Sigmoid colon (tissue), 7 donors: Measurements from ENCODE around the gene LEMD1. TPM values are rescaled to one million over a fixed set of nuclear protein-coding genes. Genes with fewer than 3 reads are reported as not detected.

Source experiments
- DNase-seq: peaks from one replicate; pipeline ENCODE4 v3.0.0-alpha.2; 2019
- H3K27ac ChIP-seq, 4 donors: fragments of 200-600 bp; sonication (generic); one replicate each; pipeline ENCODE4 v1.5.1; 2016 to 2019; ENCODE audit warnings: mild to moderate bottlenecking in 1 of 4
- H3K27me3 ChIP-seq, 3 donors: fragments of 200-600 bp; sonication (generic); one replicate each; pipeline ENCODE4 v1.5.1; 2019; ENCODE audit warnings: mild to moderate bottlenecking in 1 of 3
- H3K36me3 ChIP-seq, 4 donors: fragments of 200-600 bp; sonication (generic); one replicate each; pipeline ENCODE4 v1.5.1; 2016 to 2019
- H3K4me1 ChIP-seq, 4 donors: fragments of 200-600 bp; sonication (generic); one replicate each; pipeline ENCODE4 v1.5.1; 2017 to 2019
- H3K4me3 ChIP-seq, 4 donors: fragments of 200-600 bp; sonication (generic); one replicate each; pipeline ENCODE4 v1.5.1; 2017 to 2019; ENCODE audit warnings: mild to moderate bottlenecking in 2 of 4, moderate library complexity in 1 of 4
- H3K9me3 ChIP-seq, 4 donors: fragments of 200-600 bp in 3 of 4; sonication (generic) in 3 of 4; one replicate each; pipeline versions ENCODE4 v1.5.1 to v1.6.1; 2013 to 2019
- CTCF ChIP-seq, 4 experiments: fragments of 450-650 bp in 3 of 4; fragments of 200-600 bp in 1 of 4; IDR thresholded peaks; one replicate each; pipeline ENCODE4 v1.5.1; 2016 to 2019; ENCODE audit warnings: antibody characterized with exemption in 4 of 4, mild to moderate bottlenecking in 3 of 4, moderate library complexity in 2 of 4
- EP300 ChIP-seq, 4 donors: sonication (generic); formaldehyde crosslinking; IDR thresholded peaks; one replicate each; pipeline ENCODE4 v1.6.1; 2017; ENCODE audit warnings: antibody characterized with exemption in 4 of 4
- POLR2A ChIP-seq, 2 donors: fragments of 450-650 bp; IDR thresholded peaks; one replicate each; pipeline ENCODE4 v1.6.1; 2016; ENCODE audit warnings: antibody characterized with exemption in 2 of 2, mild to moderate bottlenecking in 2 of 2, moderate library complexity in 2 of 2
- POLR2AphosphoS5 ChIP-seq, 4 donors: sonication (generic); formaldehyde crosslinking; IDR thresholded peaks; one replicate each; pipeline ENCODE4 v1.6.1; 2017; ENCODE audit warnings: antibody characterized with exemption in 4 of 4
- WGBS, 2 donors: extraction: QIAGEN DNeasy Blood & Tissue Kit; methylation state at CpG; one replicate each; pipeline ENCODE4 v1.1.7; 2013; 5-methylcytosine and 5-hydroxymethylcytosine counted together
- intact Hi-C: fragments of 100-400 bp; cut with DNase I; formaldehyde crosslinking; loops from one replicate; pipeline ENCODE4 v1.15.1; 2023
- polyA plus RNA-seq, 3 donors: library from polyadenylated mRNA; stranded (reverse); fragments of 200-250 nt; gene quantifications; one replicate each; pipeline ENCODE4 v1.2.3, GENCODE V29; 2013
- total RNA-seq, 4 donors: library from RNA; depleted of rRNA; stranded (reverse); fragments of >200 nt; gene quantifications; one replicate each; pipeline ENCODE4 v1.1.0, GENCODE V29; 2016
- donor health status: healthy with polysubstance abuse.
- donor health status: Bipolar disorder and iron deficiency.
- donor health status: healthy.

LEMD1 gene
- total and polyA plus RNA-seq, 7 donors = 0.34 TPM; not detected in 6

- no peak for TF ChIP-seq CTCF (IDR thresholded peaks at IDR 0.05)
- TF ChIP-seq POLR2A (IDR thresholded peaks at IDR 0.05) = no peak
- no peak for TF ChIP-seq EP300 (IDR thresholded peaks at IDR 0.05)
- no peak for TF ChIP-seq POLR2AphosphoS5 (IDR thresholded peaks at IDR 0.05)
- no peak overlapping the region for H3K4me3 ChIP-seq
- peaks cover 50 to 98% (median 82%) of the 10 kb centered on the region in 3 donors for H3K27me3 ChIP-seq
- no peak overlapping the region for H3K27ac ChIP-seq
- H3K36me3 ChIP-seq = no peaks in the 10 kb centered on the region
- H3K9me3 ChIP-seq = no peaks in the 10 kb centered on the region
- H3K4me1 ChIP-seq = peaks cover 0 to 23% (median 23%) of the 10 kb centered on the region in 4 donors
- intact Hi-C loops = no loop called here
- WGBS, 2 donors = 27 to 47% methylated on average over 6 of the region's 6 CpGs
- DNase-seq = no peak
Observed at GRCh38 chr1:205454903-205455335, 33.1 kb upstream of the LEMD1 start.

GRCh38 chr1:205453466-205453865 lies 31.6 kb upstream of the LEMD1 start:
- peaks cover 50 to 91% (median 78%) of the 10 kb centered on the region in 3 donors for H3K27me3 ChIP-seq

GRCh38 chr1:205452933-205453332 lies 31.1 kb upstream of the LEMD1 start:
- H3K27ac ChIP-seq = no peak overlapping the region
- no peaks in the 10 kb centered on the region for H3K9me3 ChIP-seq
- H3K36me3 ChIP-seq = no peaks in the 10 kb centered on the region
- DNase-seq = no peak
- peaks cover 50 to 85% (median 73%) of the 10 kb centered on the region in 3 donors for H3K27me3 ChIP-seq
- WGBS, 2 donors = 85 to 92% methylated on average over 5 of the region's 5 CpGs
- TF ChIP-seq CTCF (IDR thresholded peaks at IDR 0.05) = no peak
- TF ChIP-seq POLR2A (IDR thresholded peaks at IDR 0.05) = no peak
- no peak for TF ChIP-seq POLR2AphosphoS5 (IDR thresholded peaks at IDR 0.05)
- TF ChIP-seq EP300 (IDR thresholded peaks at IDR 0.05) = no peak
- no peak overlapping the region for H3K4me3 ChIP-seq
- intact Hi-C loops = no loop called here
- H3K4me1 ChIP-seq = peaks cover 0 to 25% (median 23%) of the 10 kb centered on the region in 4 donors

More at GRCh38 chr1:205453466-205453865, 31.6 kb upstream of the LEMD1 start:
- Histone ChIP-seq H3K4me3 (no peak overlapping the region), H3K27ac (no peak overlapping the region), H3K4me1 (peaks cover 0 to 25% (median 23%) of the 10 kb centered on the region in 4 donors), H3K36me3 (no peaks in the 10 kb centered on the region), H3K9me3 (no peaks in the 10 kb centered on the region)
- TF ChIP-seq POLR2A (IDR thresholded peaks at IDR 0.05) (no peak), EP300 (IDR thresholded peaks at IDR 0.05) (no peak), CTCF (IDR thresholded peaks at IDR 0.05) (no peak), POLR2AphosphoS5 (IDR thresholded peaks at IDR 0.05) (no peak)
- intact Hi-C loops = no loop called here
- DNase-seq = no peak
- 24 to 55% methylated on average over 3 of the region's 3 CpGs for WGBS, 2 donors

- no peaks in the 10 kb centered on the region for H3K9me3 ChIP-seq
- WGBS, 2 donors = 78 to 91% methylated on average over 2 of the region's 2 CpGs
- H3K27ac ChIP-seq = no peak overlapping the region
- DNase-seq = no peak
- peaks cover 0 to 25% (median 22%) of the 10 kb centered on the region in 4 donors for H3K4me1 ChIP-seq
- TF ChIP-seq CTCF (IDR thresholded peaks at IDR 0.05) (no peak), POLR2AphosphoS5 (IDR thresholded peaks at IDR 0.05) (no peak)
- intact Hi-C loops = no loop called here
- no peak overlapping the region for H3K4me3 ChIP-seq
- H3K27me3 ChIP-seq = peaks cover 46 to 80% (median 67%) of the 10 kb centered on the region in 3 donors
- no peaks in the 10 kb centered on the region for H3K36me3 ChIP-seq
Observed at GRCh38 chr1:205452364-205452763, 30.5 kb upstream of the LEMD1 start.

GRCh38 chr1:205451759-205452164 lies 29.9 kb upstream of the LEMD1 start:
- H3K27ac ChIP-seq = no peak overlapping the region
- H3K4me1 ChIP-seq = peaks cover 0 to 19% (median 16%) of the 10 kb centered on the region in 4 donors
- no peaks in the 10 kb centered on the region for H3K9me3 ChIP-seq
- no peak overlapping the region for H3K4me3 ChIP-seq
- no peaks in the 10 kb centered on the region for H3K36me3 ChIP-seq
- DNase-seq = no peak
- peaks cover 40 to 74% (median 61%) of the 10 kb centered on the region in 3 donors for H3K27me3 ChIP-seq
- no peak for TF ChIP-seq POLR2AphosphoS5 (IDR thresholded peaks at IDR 0.05)
- TF ChIP-seq POLR2A (IDR thresholded peaks at IDR 0.05) = no peak
- TF ChIP-seq EP300 (IDR thresholded peaks at IDR 0.05) = no peak
- TF ChIP-seq CTCF (IDR thresholded peaks at IDR 0.05) = no peak
- WGBS, 2 donors = 75 to 88% methylated on average over 2 of the region's 2 CpGs
- intact Hi-C loops = no loop called here
